Mucosa of stomach (tissue), 1 donor: ENCODE results near the gene ANO1.

ENCODE experiments used
- H3K27me3 ChIP-seq: one replicate; pipeline ENCODE4 v1.7.0; 2013; ENCODE audit warnings: mild to moderate bottlenecking, low read length; ENCODE audit not compliant: control insufficient read depth, insufficient read depth
- H3K36me3 ChIP-seq: one replicate; pipeline ENCODE4 v1.7.0; 2013; ENCODE audit warnings: low read length; ENCODE audit not compliant: control insufficient read depth, insufficient read depth
- H3K4me1 ChIP-seq: one replicate; pipeline ENCODE4 v1.7.0; 2013; ENCODE audit warnings: mild to moderate bottlenecking, low read length; ENCODE audit not compliant: control insufficient read depth, insufficient read depth
- H3K4me3 ChIP-seq: one replicate; pipeline ENCODE4 v1.7.0; 2013; ENCODE audit warnings: low read length
- H3K9ac ChIP-seq: one replicate; pipeline ENCODE4 v1.7.0; 2013; ENCODE audit warnings: mild to moderate bottlenecking, low read length, moderate library complexity
- H3K9me3 ChIP-seq: one replicate; pipeline ENCODE4 v1.7.0; 2013; ENCODE audit warnings: mild to moderate bottlenecking, low read length, moderate library complexity; ENCODE audit not compliant: control insufficient read depth
- donor health status: Pancreatic carcinoma.

Gene ANO1

GRCh38 chr11:70230151-70230839, 152.2 kb downstream of the ANO1 start:
- Histone ChIP-seq H3K4me3 (no peak overlapping the region), H3K9ac (no peak overlapping the region), H3K9me3 (no peaks in the 10 kb centered on the region), H3K4me1 (peaks cover 25% of the 10 kb centered on the region), H3K36me3 (no peaks in the 10 kb centered on the region), H3K27me3 (no peaks in the 10 kb centered on the region)

- H3K36me3 ChIP-seq = no peaks in the 10 kb centered on the region
- no peaks in the 10 kb centered on the region for H3K27me3 ChIP-seq
- no peaks in the 10 kb centered on the region for H3K9me3 ChIP-seq
- H3K4me1 ChIP-seq = peaks cover 18% of the 10 kb centered on the region
- H3K4me3 ChIP-seq = no peak overlapping the region
- H3K9ac ChIP-seq = no peak overlapping the region
Measured at GRCh38 chr11:70230840-70231710, 153.0 kb downstream of the ANO1 start.

GRCh38 chr11:70233034-70233433, 154.9 kb downstream of the ANO1 start:
- no peak overlapping the region for H3K9ac ChIP-seq
- H3K4me1 ChIP-seq = peaks cover 11% of the 10 kb centered on the region
- H3K36me3 ChIP-seq = no peaks in the 10 kb centered on the region
- H3K4me3 ChIP-seq = no peak overlapping the region
- H3K9me3 ChIP-seq = no peaks in the 10 kb centered on the region
- H3K27me3 ChIP-seq = no peaks in the 10 kb centered on the region

- H3K4me1 ChIP-seq = peaks cover 11% of the 10 kb centered on the region
- H3K36me3 ChIP-seq = no peaks in the 10 kb centered on the region
- no peaks in the 10 kb centered on the region for H3K27me3 ChIP-seq
- H3K4me3 ChIP-seq = no peak overlapping the region
- H3K9me3 ChIP-seq = no peaks in the 10 kb centered on the region
- no peak overlapping the region for H3K9ac ChIP-seq
Measured at GRCh38 chr11:70233511-70233934, 155.4 kb downstream of the ANO1 start.

GRCh38 chr11:70233962-70234361, 155.8 kb downstream of the ANO1 start:
- no peaks in the 10 kb centered on the region for H3K36me3 ChIP-seq
- H3K27me3 ChIP-seq = no peaks in the 10 kb centered on the region
- H3K4me1 ChIP-seq = peaks cover 11% of the 10 kb centered on the region
- H3K9ac ChIP-seq = no peak overlapping the region
- no peaks in the 10 kb centered on the region for H3K9me3 ChIP-seq
- H3K4me3 ChIP-seq = no peak overlapping the region
